GM19351 (cell line): ENCODE measurements around the gene C1GALT1C1.

Experiments used
- ATAC-seq: cut with Tn5 transposase; IDR thresholded peaks from one replicate; pipeline ENCODE4 v1.9.1; 2021; ENCODE audit warnings: mild to moderate bottlenecking, moderate library complexity; ENCODE audit not compliant: unreplicated experiment

C1GALT1C1 gene

GRCh38 chrX:120585702-120586101 lies 44.2 kb downstream of the C1GALT1C1 start:
- ATAC-seq = no peak
